Effector memory CD4-positive, alpha-beta T cell (primary cell): ENCODE results near the gene VIPR2.
"Not testable (repeated sequence)": the region's sequence is repeated elsewhere in the genome, so short reads cannot be mapped to it uniquely, and the experiment has no call there.

ENCODE experiments used
- DNase-seq, 3 donors: peaks; one replicate each; pipeline ENCODE4 v3.0.0-alpha.2; 2020
- H3K27ac ChIP-seq: 2 replicates; pipeline ENCODE4 v1.7.0; 2013; ENCODE audit warnings: mild to moderate bottlenecking, low read length, moderate library complexity; ENCODE audit not compliant: insufficient read depth, poor library complexity, severe bottlenecking
- H3K27me3 ChIP-seq: replicated peaks from 2 replicates; pipeline ENCODE4 v1.7.0; 2013; ENCODE audit warnings: mild to moderate bottlenecking, low read length; ENCODE audit not compliant: insufficient read depth, control insufficient read depth, poor library complexity, severe bottlenecking
- H3K36me3 ChIP-seq: 2 replicates; pipeline ENCODE4 v1.7.0; 2013; ENCODE audit warnings: mild to moderate bottlenecking, low read length, moderate library complexity; ENCODE audit not compliant: control insufficient read depth, insufficient read depth
- H3K4me1 ChIP-seq: 2 replicates; pipeline ENCODE4 v1.7.0; 2013; ENCODE audit warnings: low read length, mild to moderate bottlenecking; ENCODE audit not compliant: control insufficient read depth, insufficient read depth, poor library complexity, severe bottlenecking
- H3K4me3 ChIP-seq: 2 replicates; pipeline ENCODE4 v1.7.0; 2013; ENCODE audit warnings: low read length, low read depth, mild to moderate bottlenecking; ENCODE audit not compliant: insufficient read depth, poor library complexity, severe bottlenecking
- H3K9me3 ChIP-seq: 2 replicates; pipeline ENCODE4 v1.7.0; 2013; ENCODE audit warnings: mild to moderate bottlenecking, low read length, moderate library complexity; ENCODE audit not compliant: control insufficient read depth

VIPR2 gene

GRCh38 chr7:159141167-159141566 lies 3.5 kb downstream of the VIPR2 start:
- no peaks in the 10 kb centered on the region for H3K9me3 ChIP-seq
- H3K36me3 ChIP-seq = no peaks in the 10 kb centered on the region
- DNase-seq = no peak
- H3K4me3 ChIP-seq = no peak overlapping the region
- H3K4me1 ChIP-seq = peaks cover 8% of the 10 kb centered on the region
- peaks cover 22% of the 10 kb centered on the region for H3K27me3 ChIP-seq
- no peak overlapping the region for H3K27ac ChIP-seq

- Histone ChIP-seq H3K9me3 (no peaks in the 10 kb centered on the region), H3K27ac (no peak overlapping the region), H3K4me3 (no peak overlapping the region), H3K4me1 (peaks cover 8% of the 10 kb centered on the region), H3K36me3 (no peaks in the 10 kb centered on the region), H3K27me3 (peaks cover 22% of the 10 kb centered on the region)
- DNase-seq = no peak
These were observed 4.3 kb downstream of the VIPR2 start for GRCh38 chr7:159140170-159140910.

- H3K36me3 ChIP-seq = no peaks in the 10 kb centered on the region
- peaks cover 22% of the 10 kb centered on the region for H3K27me3 ChIP-seq
- no peak for DNase-seq
- no peak overlapping the region for H3K4me3 ChIP-seq
- H3K4me1 ChIP-seq = peaks cover 8% of the 10 kb centered on the region
- H3K27ac ChIP-seq = no peak overlapping the region
- no peaks in the 10 kb centered on the region for H3K9me3 ChIP-seq
These were observed 5.0 kb downstream of the VIPR2 start for GRCh38 chr7:159139639-159140038.

- no peak overlapping the region for H3K27ac ChIP-seq
- H3K4me3 ChIP-seq = no peak overlapping the region
- no peak for DNase-seq
- no peaks in the 10 kb centered on the region for H3K9me3 ChIP-seq
- peaks cover 22% of the 10 kb centered on the region for H3K27me3 ChIP-seq
- H3K36me3 ChIP-seq = no peaks in the 10 kb centered on the region
- H3K4me1 ChIP-seq = peaks cover 6% of the 10 kb centered on the region
These were observed 5.5 kb downstream of the VIPR2 start for GRCh38 chr7:159139202-159139601.

GRCh38 chr7:159138508-159138907 lies 6.2 kb downstream of the VIPR2 start:
- Histone ChIP-seq H3K4me3 (no peak overlapping the region), H3K4me1 (no peaks in the 10 kb centered on the region), H3K9me3 (no peaks in the 10 kb centered on the region), H3K27me3 (peaks cover 15% of the 10 kb centered on the region), H3K36me3 (no peaks in the 10 kb centered on the region), H3K27ac (no peak overlapping the region)
- DNase-seq = no peak

GRCh38 chr7:159137906-159138305 lies 6.8 kb downstream of the VIPR2 start:
- H3K27ac ChIP-seq = no peak overlapping the region
- H3K4me3 ChIP-seq = no peak overlapping the region
- H3K9me3 ChIP-seq = no peaks in the 10 kb centered on the region
- H3K27me3 ChIP-seq = peaks cover 10% of the 10 kb centered on the region
- H3K36me3 ChIP-seq = no peaks in the 10 kb centered on the region
- DNase-seq = no peak
- no peaks in the 10 kb centered on the region for H3K4me1 ChIP-seq

- H3K27ac ChIP-seq = no peak overlapping the region
- H3K27me3 ChIP-seq = peaks cover 7% of the 10 kb centered on the region
- no peaks in the 10 kb centered on the region for H3K4me1 ChIP-seq
- no peaks in the 10 kb centered on the region for H3K36me3 ChIP-seq
- H3K4me3 ChIP-seq = no peak overlapping the region
- no peaks in the 10 kb centered on the region for H3K9me3 ChIP-seq
- no peak for DNase-seq
These were observed 7.8 kb downstream of the VIPR2 start for GRCh38 chr7:159136846-159137245.

GRCh38 chr7:159136442-159136841 lies 8.2 kb downstream of the VIPR2 start:
- DNase-seq = no peak
- H3K27me3 ChIP-seq = peaks cover 7% of the 10 kb centered on the region

GRCh38 chr7:159136013-159136412 lies 8.7 kb downstream of the VIPR2 start:
- H3K4me3 ChIP-seq = no peak overlapping the region
- H3K9me3 ChIP-seq = no peaks in the 10 kb centered on the region
- DNase-seq = no peak
- no peaks in the 10 kb centered on the region for H3K4me1 ChIP-seq
- peaks cover 7% of the 10 kb centered on the region for H3K27me3 ChIP-seq
- H3K27ac ChIP-seq = no peak overlapping the region
- no peaks in the 10 kb centered on the region for H3K36me3 ChIP-seq

More at GRCh38 chr7:159136442-159136841, 8.2 kb downstream of the VIPR2 start:
- Histone ChIP-seq H3K4me3 (no peak overlapping the region), H3K4me1 (no peaks in the 10 kb centered on the region), H3K9me3 (no peaks in the 10 kb centered on the region), H3K27ac (no peak overlapping the region), H3K36me3 (no peaks in the 10 kb centered on the region)

GRCh38 chr7:159132670-159133443 lies 11.8 kb downstream of the VIPR2 start:
- not testable (repeated sequence) for H3K27me3 ChIP-seq, H3K27ac ChIP-seq, DNase-seq, H3K4me3 ChIP-seq, H3K9me3 ChIP-seq, H3K4me1 ChIP-seq, H3K36me3 ChIP-seq
